ENCODE measurements around the gene FAM3B. TPM values are rescaled to one million over a fixed set of nuclear protein-coding genes. Genes with fewer than 3 reads are reported as not detected.
A peak's percentile ranks its signal among the peaks of the same experiment; 100 is the strongest.

Gene FAM3B
- polyA plus RNA-seq, 1 experiment: not detected

DNA sequence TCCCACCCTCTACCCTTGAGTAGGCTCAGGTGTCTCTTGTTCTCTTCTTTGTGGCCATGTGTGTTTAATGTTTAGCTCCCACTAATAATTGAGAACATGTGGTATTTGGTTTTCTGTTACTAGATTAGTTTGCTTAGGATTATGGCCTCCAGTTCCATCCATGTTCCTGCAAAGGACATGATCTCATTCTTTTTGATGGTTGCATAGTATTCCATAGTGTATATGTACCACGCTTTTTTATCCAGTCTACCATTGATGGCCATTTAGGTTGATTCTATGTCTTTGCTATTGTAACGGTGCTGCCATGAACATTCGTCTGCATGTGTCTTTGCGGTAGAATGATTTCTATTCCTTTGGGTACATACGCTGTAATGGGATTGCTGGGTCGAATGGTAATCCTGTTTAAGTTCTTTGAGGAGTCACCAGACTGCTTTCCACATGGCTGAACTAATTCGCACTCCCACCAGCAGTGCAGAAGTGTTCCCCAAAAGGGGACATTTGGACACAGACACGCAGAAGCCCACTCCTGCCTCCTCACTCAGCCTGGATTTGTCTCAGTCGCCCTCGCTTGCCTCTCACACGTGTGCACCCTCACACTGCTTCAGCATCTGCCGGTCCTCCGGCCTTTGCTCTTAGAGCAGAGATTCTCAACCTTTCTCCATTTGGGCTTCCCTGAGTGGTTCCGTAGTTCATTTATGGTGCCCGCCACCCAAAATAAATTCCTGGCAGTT lies 48.9 kb downstream of the FAM3B start:
- peaks cover 3% of the 10 kb centered on the region for H3K27me3 ChIP-seq (ENCODE audit: control insufficient read depth, insufficient read depth, low read length)
- ChIA-PET CTCF (no interaction called here), POLR2A (no interaction called here)
- H3K9me3 ChIP-seq (ENCODE audit: control insufficient read depth, insufficient read depth, low read length): no peaks in the 10 kb centered on the region; the same call in 1 of the 2 replicates
- no peak for DNase-seq (ENCODE audit: low read depth, low spot score)
- no peak overlapping the region for H3K4me3 ChIP-seq (ENCODE audit: low read depth, low read length)
- no peak overlapping the region for H3K27ac ChIP-seq (ENCODE audit: low read depth, low read length)
- TF ChIP-seq, protein P1, sequence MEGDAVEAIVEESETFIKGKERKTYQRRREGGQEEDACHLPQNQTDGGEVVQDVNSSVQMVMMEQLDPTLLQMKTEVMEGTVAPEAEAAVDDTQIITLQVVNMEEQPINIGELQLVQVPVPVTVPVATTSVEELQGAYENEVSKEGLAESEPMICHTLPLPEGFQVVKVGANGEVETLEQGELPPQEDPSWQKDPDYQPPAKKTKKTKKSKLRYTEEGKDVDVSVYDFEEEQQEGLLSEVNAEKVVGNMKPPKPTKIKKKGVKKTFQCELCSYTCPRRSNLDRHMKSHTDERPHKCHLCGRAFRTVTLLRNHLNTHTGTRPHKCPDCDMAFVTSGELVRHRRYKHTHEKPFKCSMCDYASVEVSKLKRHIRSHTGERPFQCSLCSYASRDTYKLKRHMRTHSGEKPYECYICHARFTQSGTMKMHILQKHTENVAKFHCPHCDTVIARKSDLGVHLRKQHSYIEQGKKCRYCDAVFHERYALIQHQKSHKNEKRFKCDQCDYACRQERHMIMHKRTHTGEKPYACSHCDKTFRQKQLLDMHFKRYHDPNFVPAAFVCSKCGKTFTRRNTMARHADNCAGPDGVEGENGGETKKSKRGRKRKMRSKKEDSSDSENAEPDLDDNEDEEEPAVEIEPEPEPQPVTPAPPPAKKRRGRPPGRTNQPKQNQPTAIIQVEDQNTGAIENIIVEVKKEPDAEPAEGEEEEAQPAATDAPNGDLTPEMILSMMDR (IDR thresholded peaks at IDR 0.05; ENCODE audit: low read depth, low read length): no peak

DNA sequence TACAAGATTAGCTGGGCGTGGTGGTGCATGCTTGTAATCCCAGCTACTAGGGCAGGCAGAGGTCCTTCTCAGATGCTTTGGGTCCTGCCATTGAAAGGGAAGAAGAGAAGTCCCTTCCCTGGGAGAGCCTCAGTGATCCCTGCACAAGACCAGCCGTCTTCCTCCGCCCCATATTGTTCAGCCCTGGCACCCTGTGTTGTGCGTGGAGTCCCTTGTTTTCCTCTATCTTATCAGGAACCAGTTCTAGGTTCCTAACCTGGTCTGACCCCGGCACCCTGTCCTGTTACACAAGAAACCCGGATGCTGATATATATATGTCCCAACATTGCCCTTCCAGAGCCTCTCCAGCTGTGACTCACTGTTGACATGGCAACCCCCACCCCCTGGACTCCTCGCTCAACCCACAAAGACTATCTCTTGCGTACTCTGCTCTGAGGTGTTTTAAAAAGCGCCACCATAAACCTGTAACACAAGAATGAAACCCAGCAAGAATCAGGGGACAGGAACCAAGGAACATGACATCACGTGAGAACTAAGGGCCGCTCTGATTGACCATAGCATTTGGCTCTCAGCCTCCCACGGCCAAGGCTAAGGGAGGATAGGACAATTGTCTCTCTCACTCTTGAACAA lies 50.0 kb downstream of the FAM3B start:
- Histone ChIP-seq H3K27ac (ENCODE audit: low read depth, low read length) (no peak overlapping the region), H3K27me3 (ENCODE audit: control insufficient read depth, insufficient read depth, low read length) (peaks cover 3% of the 10 kb centered on the region), H3K4me3 (ENCODE audit: low read depth, low read length) (no peak overlapping the region), H3K9me3 (ENCODE audit: control insufficient read depth, insufficient read depth, low read length) (no peaks in the 10 kb centered on the region; the same call in 1 of the 2 replicates)
- TF ChIP-seq, protein P1 (IDR thresholded peaks at IDR 0.05; ENCODE audit: low read depth, low read length): no peak
- CTCF ChIA-PET: no interaction called here
- POLR2A ChIA-PET: no interaction called here
- peak; percentile 6 for DNase-seq (ENCODE audit: low read depth, low spot score)

DNA sequence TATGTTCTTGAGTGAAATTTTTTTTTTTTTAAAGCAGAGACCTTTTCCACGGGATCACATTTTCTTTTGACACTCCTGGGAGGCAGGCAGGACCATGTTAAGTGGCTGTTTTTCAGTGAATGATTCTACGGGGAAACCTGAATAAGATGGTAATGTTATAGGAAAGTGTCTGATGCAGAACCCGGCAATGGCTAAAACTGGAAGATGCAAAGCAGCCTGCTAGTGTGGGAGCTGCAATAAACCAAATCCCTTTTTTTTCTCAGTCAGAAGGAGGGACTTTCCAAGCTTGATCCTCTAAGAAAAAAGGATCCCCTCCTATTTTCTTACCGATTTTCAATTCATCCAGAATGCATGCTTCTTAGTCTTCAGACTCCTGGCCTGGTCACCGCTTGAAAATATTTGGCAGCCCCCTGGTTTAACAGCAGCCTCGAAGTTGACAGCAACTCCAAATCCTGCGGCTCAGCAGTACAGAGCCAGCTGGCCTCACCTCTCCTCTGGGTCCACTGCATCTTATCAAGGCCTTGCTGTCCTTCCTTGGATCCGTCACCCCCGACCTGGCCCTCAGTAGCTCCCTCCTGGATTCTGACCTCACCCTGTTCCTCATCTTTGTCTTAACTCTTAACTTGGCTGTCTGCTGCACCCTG lies 50.8 kb downstream of the FAM3B start:
- H3K27ac ChIP-seq (ENCODE audit: low read depth, low read length): no peak overlapping the region
- CTCF ChIA-PET: no interaction called here
- no peak overlapping the region for H3K4me3 ChIP-seq (ENCODE audit: low read depth, low read length)
- TF ChIP-seq, protein P1 (IDR thresholded peaks at IDR 0.05; ENCODE audit: low read depth, low read length): no peak
- no peak for DNase-seq (ENCODE audit: low read depth, low spot score)
- no peaks in the 10 kb centered on the region; the same call in 1 of the 2 replicates for H3K9me3 ChIP-seq (ENCODE audit: control insufficient read depth, insufficient read depth, low read length)
- H3K27me3 ChIP-seq (ENCODE audit: control insufficient read depth, insufficient read depth, low read length): peaks cover 3% of the 10 kb centered on the region
- POLR2A ChIA-PET: no interaction called here

DNA sequence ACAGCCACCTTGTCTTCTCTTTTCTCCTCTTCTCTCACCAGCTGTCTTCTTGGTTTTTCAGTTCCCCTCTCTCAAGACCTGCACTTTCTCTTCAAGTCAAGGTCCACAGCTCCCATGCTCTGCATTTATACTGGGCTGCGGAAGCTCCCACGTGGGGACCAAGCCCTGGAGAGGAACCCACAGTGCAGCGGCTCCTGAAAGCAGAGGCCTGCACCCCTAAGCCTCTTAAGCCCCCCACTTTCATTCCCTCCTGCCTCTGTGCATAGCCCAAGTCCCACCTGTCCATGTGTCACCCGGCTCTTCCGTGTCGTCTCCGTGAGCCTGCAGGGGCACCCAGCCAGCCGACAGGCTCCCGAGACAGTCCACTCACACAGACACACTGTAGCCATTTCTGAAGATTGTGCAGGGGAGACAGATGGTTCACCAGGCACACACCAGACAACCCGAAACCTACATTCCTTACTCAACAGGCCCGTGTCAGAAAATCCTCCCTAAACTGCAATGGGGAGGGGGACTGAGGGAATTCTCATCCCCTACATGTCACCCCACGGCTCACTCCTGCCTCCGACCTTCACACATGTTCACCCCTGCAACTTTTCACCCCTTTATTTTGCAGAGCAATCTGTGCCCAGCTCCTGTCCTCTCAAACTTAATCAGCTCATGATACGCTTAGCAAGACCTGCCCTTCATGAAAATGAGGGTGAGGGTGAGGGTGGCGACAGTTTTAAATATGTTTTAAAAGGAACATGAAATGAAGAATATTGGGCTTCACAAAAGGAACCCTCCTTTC lies 51.5 kb downstream of the FAM3B start:
- ChIA-PET POLR2A (interaction anchor here (0.5 kb wide), 1 partner anchor 316 kb away, joined by 16 read pairs; no protein-coding TSS in a partner anchor), CTCF (interaction anchor here (0.5 kb wide), 1 partner anchor 244 kb away, joined by 3 read pairs; no protein-coding TSS in a partner anchor)
- TF ChIP-seq, protein P1 (IDR thresholded peaks at IDR 0.05; ENCODE audit: low read depth, low read length): no peak
- Histone ChIP-seq H3K9me3 (ENCODE audit: control insufficient read depth, insufficient read depth, low read length) (no peaks in the 10 kb centered on the region; the same call in 1 of the 2 replicates), H3K4me3 (ENCODE audit: low read depth, low read length) (no peak overlapping the region), H3K27ac (ENCODE audit: low read depth, low read length) (no peak overlapping the region), H3K27me3 (ENCODE audit: control insufficient read depth, insufficient read depth, low read length) (peaks cover 3% of the 10 kb centered on the region)
- DNase-seq (ENCODE audit: low read depth, low spot score): no peak
